Measurements from ENCODE around the gene PTPN18. TPM values are rescaled to one million over a fixed set of nuclear protein-coding genes. Genes with fewer than 3 reads are reported as not detected.
"Not testable (repeated sequence)": the region's sequence is repeated elsewhere in the genome, so short reads cannot be mapped to it uniquely, and the experiment has no call there.

PTPN18 gene
- total and polyA plus RNA-seq, 12 donors, result 7.8 to 35.0 (median 12.9) TPM

GRCh38 chr2:130393318-130393910 is 37.6 kb downstream of the PTPN18 start:
- ATAC-seq (no peak), DNase-seq (no peak)
- TF ChIP-seq CTCF (IDR thresholded peaks at IDR 0.05), result no peak
- Histone ChIP-seq H3K27me3 (peaks cover 0 to 2% (median 0%) of the 10 kb centered on the region in 7 donors), H3K36me3 (no peaks in the 10 kb centered on the region), H3K9me3 (no peaks in the 10 kb centered on the region), H3K4me3 (no peak overlapping the region), H3K27ac (no peak overlapping the region), H3K4me1 (peaks cover 3 to 33% (median 21%) of the 10 kb centered on the region in 9 donors)
- intact Hi-C loops (cut with DNase I), result loop anchor here in 1 of 10 donors (5.0 kb wide), 1 partner anchor 36 kb away; the partner anchor contains the start of gene PTPN18
- WGBS, 2 donors, result 92 to 94% methylated on average over 7 of the region's 7 CpGs

DNA sequence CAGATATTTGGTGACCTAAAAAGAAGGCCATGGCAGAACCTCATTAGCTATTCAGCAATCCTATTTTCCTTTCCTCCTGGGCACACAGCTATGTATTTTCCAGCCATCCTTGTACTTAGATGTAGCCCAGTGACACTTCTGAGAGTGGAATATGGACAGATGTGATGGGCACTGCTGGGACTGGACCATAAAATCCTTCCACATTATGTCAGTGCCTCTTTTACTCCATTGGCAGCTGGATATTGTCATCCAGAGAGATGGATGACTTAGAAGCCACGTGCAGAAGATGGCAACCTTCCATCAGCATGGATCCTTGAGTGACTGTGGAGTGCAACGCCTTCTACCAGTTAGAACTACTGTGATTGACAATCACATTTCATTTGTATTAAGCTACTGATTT is 50.4 kb downstream of the PTPN18 start:
- ATAC-seq, result peak in 4 of 8 donors; percentile 54 to 70 (median 68)
- H3K27ac ChIP-seq; intact Hi-C loops (cut with DNase I); H3K27me3 ChIP-seq; H3K9me3 ChIP-seq; DNase-seq; H3K4me3 ChIP-seq; H3K36me3 ChIP-seq; H3K4me1 ChIP-seq: not testable (repeated sequence)
- no CpG with 5 or more reads among the region's 2 CpGs for WGBS, 2 donors

DNA sequence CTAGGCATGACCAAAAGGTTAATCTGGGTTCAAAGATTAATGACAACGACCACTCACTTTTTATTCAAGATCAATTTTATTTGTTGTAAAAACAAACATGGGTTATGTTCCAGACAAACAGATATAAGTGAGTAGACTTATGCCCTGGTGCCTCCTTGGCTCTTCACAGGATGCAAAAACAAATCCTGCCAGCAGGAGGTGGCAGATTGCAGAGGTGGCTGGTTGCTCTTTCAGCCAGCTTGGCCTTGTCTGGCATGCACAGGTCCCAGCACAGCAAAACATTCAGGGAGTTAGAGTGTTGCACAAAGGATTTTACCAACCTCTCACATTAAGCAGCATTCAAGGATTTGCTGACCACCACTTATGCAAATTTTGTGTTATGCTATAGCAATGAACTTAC is 60.8 kb downstream of the PTPN18 start:
- H3K27me3 ChIP-seq; ATAC-seq; H3K27ac ChIP-seq; H3K9me3 ChIP-seq; intact Hi-C loops (cut with DNase I); H3K4me1 ChIP-seq; H3K4me3 ChIP-seq; DNase-seq; H3K36me3 ChIP-seq: not testable (repeated sequence)
- WGBS, 2 donors, result 71 to 78% methylated on average over 1 of the region's 1 CpG
- TF ChIP-seq CTCF (IDR thresholded peaks at IDR 0.05), result peak in 1 of 9 donors; percentile 10

GRCh38 chr2:130418845-130419244 is 63.0 kb downstream of the PTPN18 start:
- H3K27ac ChIP-seq; DNase-seq; ATAC-seq; H3K9me3 ChIP-seq; intact Hi-C loops (cut with DNase I); H3K27me3 ChIP-seq; H3K4me3 ChIP-seq; H3K4me1 ChIP-seq; H3K36me3 ChIP-seq: not testable (repeated sequence)
- 86 to 94% methylated on average over 1 of the region's 1 CpG for WGBS, 2 donors

Other genes with a start within 250 kb of the PTPN18 start
- not detected for gene POTEF, start 226.8 kb upstream of the PTPN18 start, total RNA-seq
- not detected for gene POTEF, start 226.8 kb upstream of the PTPN18 start, polyA plus RNA-seq
- 1 to 10 TPM in 1 of 10 donors, under 1 TPM in 8, not detected in 1; 0.25 to 1.4 (median 0.47) TPM for gene CCDC74B, start 210.9 kb upstream of the PTPN18 start, total RNA-seq
- gene CCDC74B, start 210.9 kb upstream of the PTPN18 start, polyA plus RNA-seq, result under 1 TPM; 0.66 to 0.86 TPM
- 10 to 100 TPM; 21.9 to 33.6 (median 25.9) TPM for gene SMPD4, start 174.5 kb upstream of the PTPN18 start, total RNA-seq
- gene SMPD4, start 174.5 kb upstream of the PTPN18 start, polyA plus RNA-seq, result 10 to 100 TPM; 31.6 to 60.6 TPM
- 100 to 1,000 TPM; 297 to 528 (median 396) TPM for gene MZT2B, start 173.8 kb upstream of the PTPN18 start, total RNA-seq
- gene MZT2B, start 173.8 kb upstream of the PTPN18 start, polyA plus RNA-seq, result 100 to 1,000 TPM; 499 to 911 TPM
- gene TUBA3E, start 157.6 kb upstream of the PTPN18 start, total RNA-seq, result 100 to 1,000 TPM in 1 of 10 donors, 10 to 100 TPM in 3, 1 to 10 TPM in 6; 2.3 to 109 (median 8.7) TPM
- gene TUBA3E, start 157.6 kb upstream of the PTPN18 start, polyA plus RNA-seq, result 100 to 1,000 TPM in 1 of 2 donors, 10 to 100 TPM in 1; 48.3 to 286 TPM
- gene IMP4, start 13.2 kb upstream of the PTPN18 start, total RNA-seq, result 10 to 100 TPM; 50.6 to 82.0 (median 61.6) TPM
- gene IMP4, start 13.2 kb upstream of the PTPN18 start, polyA plus RNA-seq, result 100 to 1,000 TPM in 1 of 2 donors, 10 to 100 TPM in 1; 82.3 to 190 TPM
- not detected for gene POTEI, start 153.3 kb downstream of the PTPN18 start, total RNA-seq
- gene POTEI, start 153.3 kb downstream of the PTPN18 start, polyA plus RNA-seq, result not detected
- not detected for gene CFC1B, start 165.2 kb downstream of the PTPN18 start, total RNA-seq
- not detected for gene CFC1B, start 165.2 kb downstream of the PTPN18 start, polyA plus RNA-seq
- gene CFC1, start 243.5 kb downstream of the PTPN18 start, total RNA-seq, result not detected
- under 1 TPM in 1 of 2 donors, not detected in 1; 0.23 TPM for gene CFC1, start 243.5 kb downstream of the PTPN18 start, polyA plus RNA-seq